T-helper 2 cell treated with Interferon-gamma antibody and Interleukin-4, amounts not matched to agents 5 μg/mL and 100 μg/mL, for 36 hours (primary cell): Measurements from ENCODE around the gene IGSF9B.
A peak's percentile ranks its signal among the peaks of the same experiment; 100 is the strongest.

Experiments
- DNase-seq: peaks from one replicate; pipeline ENCODE4 v3.0.0; 2021; ENCODE audit warnings: low spot score
- H3K27ac Mint-ChIP-seq: one replicate; pipeline ENCODE4 v1.8.0; 2021; ENCODE audit warnings: mild to moderate bottlenecking, mixed read lengths
- H3K27me3 Mint-ChIP-seq: one replicate; pipeline ENCODE4 v1.8.0; 2021; ENCODE audit warnings: low read depth, mixed read lengths
- H3K36me3 Mint-ChIP-seq: one replicate; pipeline ENCODE4 v1.8.0; 2021; ENCODE audit warnings: low read depth, mixed read lengths
- H3K4me1 Mint-ChIP-seq: one replicate; pipeline ENCODE4 v1.8.0; 2021; ENCODE audit warnings: low read depth, mixed read lengths
- H3K4me3 Mint-ChIP-seq: one replicate; pipeline ENCODE4 v1.8.0; 2022; ENCODE audit warnings: mild to moderate bottlenecking, moderate library complexity, mixed read lengths
- H3K9me3 Mint-ChIP-seq: one replicate; pipeline ENCODE4 v1.8.0; 2021; ENCODE audit warnings: mixed read lengths

IGSF9B gene

GRCh38 chr11:133921026-133921425 lies 35.7 kb downstream of the IGSF9B start:
- Mint-ChIP-seq H3K36me3 (peaks cover 46% of the 10 kb centered on the region), H3K4me1 (peaks cover 3% of the 10 kb centered on the region), H3K27ac (no peak overlapping the region), H3K27me3 (no peaks in the 10 kb centered on the region), H3K4me3 (no peak overlapping the region), H3K9me3 (no peaks in the 10 kb centered on the region)
- DNase-seq: no peak

DNA sequence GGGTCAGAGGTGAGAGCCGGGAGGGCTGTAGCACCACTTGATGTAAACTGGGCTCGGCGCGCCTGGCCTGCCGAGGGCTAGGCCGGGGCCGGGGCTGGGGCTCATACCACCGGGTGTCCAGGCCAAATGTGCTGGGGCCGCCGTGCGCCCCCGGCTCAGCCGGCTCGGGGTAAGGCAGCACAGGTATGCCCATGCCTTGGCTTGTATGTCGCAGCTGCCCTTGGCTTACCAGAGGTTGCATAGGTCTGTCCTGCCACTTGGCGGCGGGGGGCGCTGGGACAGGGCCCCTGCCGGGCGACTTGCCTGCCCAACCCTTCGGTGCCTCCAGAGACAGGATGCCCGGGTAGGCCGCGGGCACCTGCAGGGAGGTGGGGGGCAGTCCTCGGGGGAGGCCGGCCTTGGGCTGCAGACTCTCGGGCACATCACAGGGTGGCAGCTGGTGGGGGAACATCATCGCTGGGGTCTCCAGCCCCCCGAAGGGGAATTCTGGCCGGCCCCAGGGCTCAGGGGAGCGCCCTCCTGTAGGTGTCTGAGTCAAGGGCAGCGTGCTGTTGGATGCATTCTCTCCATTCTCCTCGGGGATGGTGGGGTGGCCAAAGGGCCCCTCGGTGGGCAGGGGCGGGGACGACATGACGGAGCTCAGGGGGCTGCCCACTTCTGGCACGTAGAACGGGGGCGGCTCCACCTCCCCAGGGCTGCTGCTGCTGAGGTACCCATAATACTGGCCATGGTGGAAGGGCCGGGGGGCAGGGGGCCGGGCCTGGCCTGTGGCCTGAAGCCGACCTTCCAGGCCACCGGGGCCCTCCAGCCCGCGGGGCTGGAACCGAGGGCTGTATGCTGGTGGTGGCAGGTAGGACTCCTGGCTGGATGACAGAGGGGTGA lies 36.4 kb downstream of the IGSF9B start:
- Mint-ChIP-seq H3K4me1 (peaks cover 3% of the 10 kb centered on the region), H3K27ac (no peak overlapping the region), H3K4me3 (no peak overlapping the region), H3K36me3 (peaks cover 47% of the 10 kb centered on the region), H3K27me3 (no peaks in the 10 kb centered on the region), H3K9me3 (no peaks in the 10 kb centered on the region)
- DNase-seq: no peak

GRCh38 chr11:133919330-133920108 lies 37.2 kb downstream of the IGSF9B start:
- Mint-ChIP-seq H3K36me3 (peaks cover 44% of the 10 kb centered on the region), H3K4me1 (peaks cover 3% of the 10 kb centered on the region), H3K4me3 (no peak overlapping the region), H3K9me3 (no peaks in the 10 kb centered on the region), H3K27me3 (no peaks in the 10 kb centered on the region), H3K27ac (no peak overlapping the region)
- DNase-seq: no peak

DNA sequence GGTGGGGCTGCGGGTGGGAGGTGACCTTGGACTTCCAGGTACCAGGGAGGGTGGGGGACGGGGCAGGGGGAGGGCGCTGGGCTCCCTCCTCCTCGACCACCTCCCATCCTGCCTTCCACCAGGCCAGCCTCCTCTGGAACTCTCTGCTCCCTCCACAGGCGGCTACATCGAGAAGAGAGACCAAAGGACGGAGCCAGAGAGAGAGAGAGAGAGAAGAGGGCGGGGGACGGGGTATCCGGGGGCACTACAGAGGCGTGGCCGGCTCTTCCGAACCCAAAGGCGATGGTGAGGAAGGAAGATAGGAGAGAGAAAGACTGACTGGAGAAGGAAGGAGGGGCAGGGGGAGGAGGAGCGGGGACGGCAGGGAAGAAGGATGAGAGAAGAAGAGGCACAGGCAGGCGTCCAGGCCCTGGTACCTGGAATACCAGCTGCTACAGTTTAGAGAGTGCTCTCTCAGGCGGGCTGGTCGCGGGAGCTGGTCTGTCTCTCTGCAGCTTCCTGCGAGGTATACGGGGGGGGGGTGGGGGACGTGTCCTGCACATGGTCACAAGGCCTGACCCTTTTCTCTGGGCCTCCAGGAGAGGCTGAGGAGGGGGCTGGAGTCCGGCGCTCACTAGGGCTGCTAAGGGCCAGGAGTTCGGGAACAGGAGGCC lies 38.0 kb downstream of the IGSF9B start:
- DNase-seq: no peak
- no peaks in the 10 kb centered on the region for H3K27me3 Mint-ChIP-seq
- no peaks in the 10 kb centered on the region for H3K9me3 Mint-ChIP-seq
- peak overlapping the region; percentile 45 for H3K27ac Mint-ChIP-seq
- H3K4me1 Mint-ChIP-seq: peaks cover 3% of the 10 kb centered on the region
- H3K36me3 Mint-ChIP-seq: peaks cover 44% of the 10 kb centered on the region
- H3K4me3 Mint-ChIP-seq: no peak overlapping the region

- Mint-ChIP-seq H3K4me3 (no peak overlapping the region), H3K4me1 (peaks cover 3% of the 10 kb centered on the region), H3K27ac (no peak overlapping the region), H3K36me3 (peaks cover 42% of the 10 kb centered on the region), H3K27me3 (no peaks in the 10 kb centered on the region), H3K9me3 (no peaks in the 10 kb centered on the region)
- no peak for DNase-seq
These were observed 38.7 kb downstream of the IGSF9B start for GRCh38 chr11:133917921-133918607.

DNA sequence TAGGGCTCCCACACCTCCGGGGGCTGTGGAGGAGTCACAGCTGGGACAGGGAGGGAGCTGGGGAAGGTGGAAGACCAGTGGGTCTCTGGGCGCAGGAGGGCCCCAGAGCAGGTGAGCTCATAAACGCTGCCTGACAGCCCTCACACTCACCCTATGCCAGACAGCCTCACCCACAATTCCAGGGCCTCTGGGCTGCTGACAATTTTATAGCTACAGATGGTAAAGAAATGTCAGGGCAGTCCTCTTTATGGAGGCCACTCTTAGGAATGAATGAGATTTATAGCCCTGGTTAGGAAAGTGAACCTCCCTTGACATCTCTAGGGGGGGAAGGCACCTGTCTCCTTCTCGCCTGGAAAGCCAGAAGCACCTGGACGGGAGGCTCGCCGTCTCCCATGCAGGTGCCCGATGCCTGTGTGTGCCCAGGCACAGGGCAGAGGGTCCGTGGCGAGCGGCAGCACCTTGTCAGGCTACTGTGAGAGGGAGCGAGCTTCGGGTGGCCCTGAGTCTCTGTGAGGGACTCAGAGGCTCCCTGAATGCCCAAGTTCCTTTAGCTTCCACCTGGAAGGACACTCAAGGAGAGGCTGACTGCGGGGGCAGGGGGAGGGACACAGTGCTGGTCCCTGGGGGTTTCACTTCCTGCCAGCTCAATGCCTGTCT lies 39.9 kb downstream of the IGSF9B start:
- Mint-ChIP-seq H3K9me3 (no peaks in the 10 kb centered on the region), H3K27ac (no peak overlapping the region), H3K36me3 (peaks cover 42% of the 10 kb centered on the region), H3K4me1 (peaks cover 3% of the 10 kb centered on the region), H3K27me3 (no peaks in the 10 kb centered on the region), H3K4me3 (no peak overlapping the region)
- DNase-seq: no peak

- no peak for DNase-seq
- Mint-ChIP-seq H3K36me3 (peaks cover 62% of the 10 kb centered on the region), H3K27me3 (no peaks in the 10 kb centered on the region), H3K4me1 (no peaks in the 10 kb centered on the region), H3K27ac (no peak overlapping the region), H3K9me3 (no peaks in the 10 kb centered on the region), H3K4me3 (no peak overlapping the region)
These were observed 43.0 kb downstream of the IGSF9B start for GRCh38 chr11:133913761-133914160.

- H3K36me3 Mint-ChIP-seq: peaks cover 66% of the 10 kb centered on the region
- no peaks in the 10 kb centered on the region for H3K27me3 Mint-ChIP-seq
- H3K27ac Mint-ChIP-seq: no peak overlapping the region
- H3K4me1 Mint-ChIP-seq: no peaks in the 10 kb centered on the region
- H3K4me3 Mint-ChIP-seq: no peak overlapping the region
- H3K9me3 Mint-ChIP-seq: no peaks in the 10 kb centered on the region
- no peak for DNase-seq
These were observed 45.6 kb downstream of the IGSF9B start for GRCh38 chr11:133911171-133911570.

DNA sequence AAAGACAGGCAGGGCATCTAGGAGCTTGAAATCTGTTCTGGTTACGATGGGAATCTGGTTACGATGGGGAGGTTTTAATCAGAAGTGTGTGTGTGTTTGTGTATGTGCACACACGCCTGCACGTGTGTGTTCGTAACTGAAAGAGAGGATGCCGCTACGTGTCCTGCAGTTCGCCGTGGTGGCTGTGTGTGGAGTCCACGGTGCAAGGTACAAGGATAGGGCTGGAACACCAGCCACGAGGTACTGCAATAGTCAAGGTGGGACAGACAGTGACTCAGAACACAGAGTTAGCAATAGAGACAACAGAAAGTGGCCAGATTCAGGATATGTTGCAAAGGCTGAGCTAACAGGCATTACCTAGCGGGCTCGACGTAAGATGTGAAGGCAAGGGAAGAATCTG lies 46.7 kb downstream of the IGSF9B start:
- H3K4me3 Mint-ChIP-seq: no peak overlapping the region
- H3K4me1 Mint-ChIP-seq: no peaks in the 10 kb centered on the region
- no peaks in the 10 kb centered on the region for H3K27me3 Mint-ChIP-seq
- no peaks in the 10 kb centered on the region for H3K9me3 Mint-ChIP-seq
- H3K27ac Mint-ChIP-seq: no peak overlapping the region
- peaks cover 64% of the 10 kb centered on the region for H3K36me3 Mint-ChIP-seq
- DNase-seq: no peak

DNA sequence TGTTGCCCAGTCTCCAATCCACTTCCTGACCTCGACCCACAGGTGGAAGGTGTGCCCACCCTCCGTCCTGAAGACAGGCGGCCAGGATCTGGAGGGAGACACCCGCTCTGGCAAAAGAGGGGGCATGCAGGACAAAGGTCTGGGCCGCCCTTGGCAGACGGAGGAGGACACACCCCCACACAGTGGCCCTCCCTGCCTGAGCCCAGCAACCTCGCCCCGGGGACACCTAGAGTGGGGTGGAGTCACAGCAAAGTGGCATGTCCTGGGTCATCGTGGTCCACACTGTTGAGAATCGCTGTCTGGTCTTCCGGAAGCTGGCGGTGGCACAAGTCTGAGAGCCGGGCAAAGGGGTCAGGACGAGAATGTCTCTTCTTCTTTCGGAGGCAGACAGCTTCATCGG lies 47.9 kb downstream of the IGSF9B start:
- Mint-ChIP-seq H3K27ac (no peak overlapping the region), H3K36me3 (peaks cover 69% of the 10 kb centered on the region), H3K27me3 (no peaks in the 10 kb centered on the region), H3K9me3 (no peaks in the 10 kb centered on the region), H3K4me1 (no peaks in the 10 kb centered on the region), H3K4me3 (no peak overlapping the region)
- DNase-seq: no peak

GRCh38 chr11:133907841-133908241 lies 48.9 kb downstream of the IGSF9B start:
- peaks cover 67% of the 10 kb centered on the region for H3K36me3 Mint-ChIP-seq

DNA sequence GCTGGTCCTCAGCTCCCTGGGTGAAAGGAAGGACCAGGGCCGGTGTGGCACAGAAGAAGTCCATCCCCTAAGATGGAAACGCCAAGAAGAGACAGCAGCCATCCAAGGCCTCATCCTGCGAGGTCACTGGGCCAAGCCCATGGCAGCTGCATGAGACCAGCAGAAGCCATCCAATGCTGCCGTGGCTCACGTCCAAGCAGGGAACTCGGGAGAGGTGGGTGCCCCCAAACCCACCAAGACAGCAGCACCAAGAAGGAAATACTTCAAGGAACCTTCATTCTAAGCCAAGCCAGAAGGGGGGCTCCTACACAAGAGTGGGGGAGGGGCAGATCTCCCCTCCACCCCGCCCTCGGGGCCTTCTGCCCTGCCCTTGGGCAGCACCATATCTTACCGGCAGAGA lies 49.6 kb downstream of the IGSF9B start:
- no peaks in the 10 kb centered on the region for H3K9me3 Mint-ChIP-seq
- peaks cover 62% of the 10 kb centered on the region for H3K36me3 Mint-ChIP-seq
- no peak overlapping the region for H3K27ac Mint-ChIP-seq
- no peaks in the 10 kb centered on the region for H3K27me3 Mint-ChIP-seq
- no peaks in the 10 kb centered on the region for H3K4me1 Mint-ChIP-seq
- no peak for DNase-seq
- H3K4me3 Mint-ChIP-seq: no peak overlapping the region

More at GRCh38 chr11:133907841-133908241, 48.9 kb downstream of the IGSF9B start:
- DNase-seq: no peak
- Mint-ChIP-seq H3K27ac (no peak overlapping the region), H3K27me3 (no peaks in the 10 kb centered on the region), H3K4me3 (no peak overlapping the region), H3K4me1 (no peaks in the 10 kb centered on the region), H3K9me3 (no peaks in the 10 kb centered on the region)

- Mint-ChIP-seq H3K27me3 (no peaks in the 10 kb centered on the region), H3K4me1 (no peaks in the 10 kb centered on the region), H3K9me3 (no peaks in the 10 kb centered on the region), H3K4me3 (no peak overlapping the region), H3K36me3 (peaks cover 59% of the 10 kb centered on the region), H3K27ac (no peak overlapping the region)
- no peak for DNase-seq
These were observed 50.0 kb downstream of the IGSF9B start for GRCh38 chr11:133906746-133907145.
